ENCODE measurements around the gene SSR4.

The SSR4 gene

GRCh38 chrX:153780678-153781427 is 13.6 kb upstream of the SSR4 start, which contains the start of gene SRPK3:
SRPK3 (plus strand) TSS chrX:153781041; CDS start chrX:153781087, 46 bp downstream.
- DNase-seq (ENCODE audit: low read depth), result no peak

- DNase-seq (ENCODE audit: low read depth), result no peak
Observed at GRCh38 chrX:153781428-153782047, 12.9 kb upstream of the SSR4 start.

GRCh38 chrX:153782313-153782712 is 12.2 kb upstream of the SSR4 start:
- DNase-seq (ENCODE audit: low read depth), result no peak

- DNase-seq (ENCODE audit: low read depth), result no peak
Observed at GRCh38 chrX:153782871-153783270, 11.6 kb upstream of the SSR4 start.

GRCh38 chrX:153783378-153784013 is 11.0 kb upstream of the SSR4 start:
- no peak for DNase-seq (ENCODE audit: low read depth)

- no peak for DNase-seq (ENCODE audit: low read depth)
Observed at GRCh38 chrX:153784325-153784967, 10.0 kb upstream of the SSR4 start.

GRCh38 chrX:153786669-153787068 is 7.8 kb upstream of the SSR4 start:
- no peak for DNase-seq (ENCODE audit: low read depth)

- no peak for DNase-seq (ENCODE audit: low read depth)
Observed at GRCh38 chrX:153789654-153790053, 4.8 kb upstream of the SSR4 start.

GRCh38 chrX:153791104-153791852 is 3.2 kb upstream of the SSR4 start:
- no peak for DNase-seq (ENCODE audit: low read depth)

GRCh38 chrX:153792368-153792767 is 2.1 kb upstream of the SSR4 start:
- no peak for DNase-seq (ENCODE audit: low read depth)

- DNase-seq (ENCODE audit: low read depth), result no peak
Observed at GRCh38 chrX:153793291-153793690, 1.2 kb upstream of the SSR4 start.

GRCh38 chrX:153794897-153795816 is 689 bp downstream of the SSR4 start:
- DNase-seq (ENCODE audit: low read depth), result no peak

GRCh38 chrX:153797415-153798015 is 3.0 kb downstream of the SSR4 start:
- DNase-seq (ENCODE audit: low read depth), result no peak

GRCh38 chrX:153799326-153799725 is 4.9 kb downstream of the SSR4 start:
- no peak for DNase-seq (ENCODE audit: low read depth)

GRCh38 chrX:153800177-153800722 is 5.8 kb downstream of the SSR4 start:
- DNase-seq (ENCODE audit: low read depth), result no peak

- no peak for DNase-seq (ENCODE audit: low read depth)
Observed at GRCh38 chrX:153800746-153801145, 6.3 kb downstream of the SSR4 start.

GRCh38 chrX:153801669-153802068 is 7.2 kb downstream of the SSR4 start:
- no peak for DNase-seq (ENCODE audit: low read depth)

- no peak for DNase-seq (ENCODE audit: low read depth)
Observed at GRCh38 chrX:153802513-153803045, 8.1 kb downstream of the SSR4 start.

GRCh38 chrX:153803211-153804099 is 9.0 kb downstream of the SSR4 start:
- no peak for DNase-seq (ENCODE audit: low read depth)
